ENCODE data around the gene GJA3. TPM values are rescaled to one million over a fixed set of nuclear protein-coding genes. Genes with fewer than 3 reads are reported as not detected.

GJA3 gene
- total and polyA plus RNA-seq, 5 donors = 5.0 to 11.0 (median 7.9) TPM

DNA sequence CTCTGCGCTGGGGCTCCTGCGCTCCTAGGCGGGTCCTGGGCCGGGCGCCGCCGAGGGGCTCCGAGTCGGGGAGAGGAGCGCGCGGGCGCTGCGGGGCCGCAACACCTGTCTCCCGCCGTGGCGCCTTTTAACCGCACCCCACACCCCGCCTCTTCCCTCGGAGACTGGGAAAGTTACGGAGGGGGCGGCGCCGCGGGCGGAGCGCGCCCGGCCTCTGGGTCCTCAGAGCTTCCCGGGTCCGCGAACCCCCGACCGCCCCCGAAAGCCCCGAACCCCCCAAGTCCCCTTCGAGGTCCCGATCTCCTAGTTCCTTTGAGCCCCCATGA, 31.9 kb upstream of the GJA3 start, which contains the start of gene GJB2:
Gene GJB2 (minus strand): TSS at position 103 of the 326 bp plus-strand sequence. CDS start 3,357 bp downstream, outside the sequence.
- Histone ChIP-seq H3K27me3 (ENCODE audit: control insufficient read depth, insufficient read depth) (no peaks in the 10 kb centered on the region), H3K27ac (ENCODE audit: low read length) (no peak within 1 kb of the TSS), H3K4me1 (ENCODE audit: control insufficient read depth, insufficient read depth, low read length) (no peaks in the 10 kb centered on the region), H3K4me3 (ENCODE audit: low read length) (peak within 1 kb of the TSS; percentile 89), H3K9me3 (ENCODE audit: control insufficient read depth, low read length) (no peaks in the 10 kb centered on the region)
- intact Hi-C loops (cut with DNase I) = loop anchor here in 3 of 4 donors (5.0 to 10.0 kb wide), 3 partner anchors 292 to 732 kb away; no protein-coding TSS in a partner anchor
- 1% methylated on average over 39 of the region's 39 CpGs for WGBS
- DNase-seq (peak in 1 of 3 donors; percentile 39), ATAC-seq (peak; percentile 16 to 32)

DNA sequence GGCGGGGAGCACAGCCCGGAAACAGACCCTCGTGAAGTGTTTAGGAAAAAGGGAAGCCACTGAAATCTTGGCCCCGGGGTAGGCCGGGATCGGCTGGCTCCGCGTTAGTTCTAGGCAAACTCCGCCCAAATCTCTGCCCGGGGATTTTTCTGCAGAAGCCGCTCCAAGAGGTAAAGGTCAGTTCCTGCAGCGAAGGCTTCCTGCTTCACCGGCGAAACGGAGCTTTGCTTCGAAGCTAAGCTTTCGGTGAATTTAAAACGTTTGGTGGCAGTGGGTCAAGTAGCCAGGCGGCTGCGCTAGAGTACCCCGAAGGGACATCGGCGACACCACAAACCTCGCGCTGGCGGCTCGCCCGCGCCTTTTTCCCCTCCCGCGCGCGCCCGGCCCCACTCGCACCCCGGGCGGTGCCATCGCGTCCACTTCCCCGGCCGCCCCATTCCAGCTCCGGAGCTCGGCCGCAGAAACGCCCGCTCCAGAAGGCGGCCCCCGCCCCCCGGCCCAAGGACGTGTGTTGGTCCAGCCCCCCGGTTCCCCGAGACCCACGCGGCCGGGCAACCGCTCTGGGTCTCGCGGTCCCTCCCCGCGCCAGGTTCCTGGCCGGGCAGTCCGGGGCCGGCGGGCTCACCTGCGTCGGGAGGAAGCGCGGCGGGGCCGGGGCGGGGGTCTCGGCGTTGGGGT, 31.4 kb upstream of the GJA3 start:
- H3K4me1 ChIP-seq (ENCODE audit: control insufficient read depth, insufficient read depth, low read length) = no peaks in the 10 kb centered on the region
- H3K27ac ChIP-seq (ENCODE audit: low read length) = no peak overlapping the region
- peak overlapping the region; percentile 89 for H3K4me3 ChIP-seq (ENCODE audit: low read length)
- intact Hi-C loops (cut with DNase I) = loop anchor here in 3 of 4 donors (5.0 to 10.0 kb wide), 3 partner anchors 293 to 733 kb away; no protein-coding TSS in a partner anchor
- DNase-seq (peak in 2 of 3 donors; percentile 40 to 59), ATAC-seq (peak in 1 of 2 donors; percentile 26)
- H3K9me3 ChIP-seq (ENCODE audit: control insufficient read depth, low read length) = no peaks in the 10 kb centered on the region
- no peaks in the 10 kb centered on the region for H3K27me3 ChIP-seq (ENCODE audit: control insufficient read depth, insufficient read depth)
- 2% methylated on average over 73 of the region's 73 CpGs for WGBS

DNA sequence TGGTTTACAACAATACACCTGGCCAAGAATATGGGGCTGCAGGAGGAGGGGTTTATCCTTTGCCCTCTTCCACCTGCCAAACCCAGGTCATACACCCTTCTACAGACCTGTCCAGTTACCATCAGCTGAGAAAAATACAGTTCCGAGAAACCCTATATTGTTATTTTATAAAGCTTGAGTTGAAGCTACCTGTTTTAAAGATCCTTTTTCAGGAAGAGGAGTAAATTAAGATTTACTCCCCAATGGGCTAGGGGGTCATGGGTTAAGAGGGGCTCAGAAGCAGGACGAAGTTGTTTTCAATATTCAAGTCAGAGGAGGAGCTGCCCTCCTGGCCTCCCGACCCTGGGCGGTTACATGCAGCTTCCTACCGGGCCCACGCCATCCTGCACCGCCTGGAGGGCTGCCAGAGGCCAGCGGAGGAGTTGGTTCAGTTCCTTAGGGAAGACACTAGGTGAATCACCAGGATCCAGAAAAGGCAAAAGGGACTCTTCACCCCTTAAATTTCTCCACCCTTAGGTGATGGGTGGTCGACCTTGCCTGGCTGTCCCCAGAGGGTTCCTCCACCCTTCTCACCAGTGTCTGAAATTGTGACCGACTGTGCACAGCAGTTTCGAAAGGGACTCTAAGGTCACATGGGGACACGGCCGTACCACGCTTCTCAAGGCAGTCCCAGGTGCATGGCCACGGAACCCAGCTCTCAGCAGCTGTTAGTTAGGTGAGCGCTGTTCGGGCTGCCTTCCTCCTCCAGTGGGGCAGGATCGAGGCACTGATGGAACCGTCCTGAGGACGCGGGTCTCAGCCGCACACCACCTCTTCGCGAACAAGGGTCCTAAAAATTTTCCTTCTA, 30.7 kb upstream of the GJA3 start:
- Histone ChIP-seq H3K4me3 (ENCODE audit: low read length) (peak overlapping the region; percentile 89), H3K9me3 (ENCODE audit: control insufficient read depth, low read length) (no peaks in the 10 kb centered on the region), H3K27ac (ENCODE audit: low read length) (no peak overlapping the region), H3K27me3 (ENCODE audit: control insufficient read depth, insufficient read depth) (no peaks in the 10 kb centered on the region), H3K4me1 (ENCODE audit: control insufficient read depth, insufficient read depth, low read length) (no peaks in the 10 kb centered on the region)
- ATAC-seq = peak in 1 of 2 donors; percentile 48
- intact Hi-C loops (cut with DNase I) = loop anchor here in 3 of 4 donors (5.0 to 10.0 kb wide), 3 partner anchors 293 to 733 kb away; no protein-coding TSS in a partner anchor
- no peak for DNase-seq
- WGBS = 54% methylated on average over 24 of the region's 24 CpGs

DNA sequence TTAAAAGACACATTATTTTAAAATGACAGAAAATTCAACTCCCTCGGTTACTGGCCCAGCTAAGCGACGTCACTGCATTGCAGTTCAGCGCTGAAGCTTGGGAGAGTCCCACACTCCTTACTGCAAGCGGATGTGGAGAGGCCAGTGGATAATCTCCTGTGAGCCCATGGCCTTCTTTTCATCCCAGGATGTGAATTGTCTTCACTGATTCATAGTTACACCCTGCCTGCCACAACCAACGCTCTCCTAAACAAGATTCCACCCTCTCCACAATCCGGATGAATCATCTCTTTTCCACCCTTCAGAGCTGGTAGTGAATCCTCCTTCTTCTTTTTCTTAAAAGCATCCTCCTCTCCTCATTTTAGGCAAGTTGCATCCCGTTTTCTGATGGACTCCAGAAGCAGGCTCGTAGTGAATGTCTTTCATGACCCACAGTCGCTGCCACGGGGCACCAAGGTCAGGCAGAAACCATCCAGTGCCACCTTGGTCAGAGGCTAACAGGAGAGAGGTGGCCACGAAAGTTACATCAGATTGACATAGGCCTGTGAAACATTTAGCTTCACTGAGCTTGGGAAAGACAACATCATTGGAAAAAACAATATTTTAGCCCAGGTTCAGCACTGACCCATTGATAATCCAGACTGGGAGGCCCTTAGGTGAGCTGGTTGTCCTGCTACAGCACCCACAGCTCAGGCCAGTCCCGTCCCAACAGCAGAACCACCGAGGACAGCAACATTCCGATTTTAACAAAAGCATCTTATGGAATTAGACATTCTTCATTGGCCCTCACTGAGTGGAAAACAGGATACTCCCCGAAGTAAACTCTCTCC, 29.8 kb upstream of the GJA3 start:
- 90% methylated on average over 16 of the region's 16 CpGs for WGBS
- no peaks in the 10 kb centered on the region for H3K4me1 ChIP-seq (ENCODE audit: control insufficient read depth, insufficient read depth, low read length)
- H3K9me3 ChIP-seq (ENCODE audit: control insufficient read depth, low read length) = no peaks in the 10 kb centered on the region
- DNase-seq = no peak
- no peak overlapping the region for H3K4me3 ChIP-seq (ENCODE audit: low read length)
- intact Hi-C loops (cut with DNase I) = loop anchor here in 3 of 4 donors (5.0 to 10.0 kb wide), 3 partner anchors 294 to 734 kb away; no protein-coding TSS in a partner anchor
- no peak for ATAC-seq
- no peaks in the 10 kb centered on the region for H3K27me3 ChIP-seq (ENCODE audit: control insufficient read depth, insufficient read depth)
- H3K27ac ChIP-seq (ENCODE audit: low read length) = no peak overlapping the region

DNA sequence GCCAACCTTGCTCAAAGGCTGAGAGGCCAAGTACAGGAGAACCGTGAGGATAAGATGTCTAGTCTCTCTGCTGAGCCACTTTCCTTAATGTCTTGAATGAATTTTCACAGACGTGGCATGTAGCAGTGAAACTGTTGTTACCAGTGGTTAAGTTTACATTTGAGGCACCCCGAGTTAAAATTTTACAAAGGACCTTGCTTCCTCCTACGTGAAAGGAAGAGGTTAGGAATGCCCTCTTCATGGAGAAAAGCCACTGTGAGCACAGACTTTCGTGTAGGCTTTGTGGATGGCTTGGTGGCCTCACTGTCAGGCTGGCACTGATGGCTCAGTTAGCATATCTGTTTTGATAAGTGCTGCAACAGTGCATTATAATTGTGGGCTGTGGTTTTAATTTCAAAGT, 29.2 kb upstream of the GJA3 start:
- Histone ChIP-seq H3K9me3 (ENCODE audit: control insufficient read depth, low read length) (no peaks in the 10 kb centered on the region), H3K4me3 (ENCODE audit: low read length) (no peak overlapping the region), H3K27me3 (ENCODE audit: control insufficient read depth, insufficient read depth) (no peaks in the 10 kb centered on the region), H3K27ac (ENCODE audit: low read length) (no peak overlapping the region), H3K4me1 (ENCODE audit: control insufficient read depth, insufficient read depth, low read length) (no peaks in the 10 kb centered on the region)
- intact Hi-C loops (cut with DNase I) = loop anchor here in 3 of 4 donors (5.0 to 10.0 kb wide), 3 partner anchors 295 to 735 kb away; no protein-coding TSS in a partner anchor
- 80% methylated on average over 5 of the region's 5 CpGs for WGBS
- DNase-seq (no peak), ATAC-seq (no peak)

DNA sequence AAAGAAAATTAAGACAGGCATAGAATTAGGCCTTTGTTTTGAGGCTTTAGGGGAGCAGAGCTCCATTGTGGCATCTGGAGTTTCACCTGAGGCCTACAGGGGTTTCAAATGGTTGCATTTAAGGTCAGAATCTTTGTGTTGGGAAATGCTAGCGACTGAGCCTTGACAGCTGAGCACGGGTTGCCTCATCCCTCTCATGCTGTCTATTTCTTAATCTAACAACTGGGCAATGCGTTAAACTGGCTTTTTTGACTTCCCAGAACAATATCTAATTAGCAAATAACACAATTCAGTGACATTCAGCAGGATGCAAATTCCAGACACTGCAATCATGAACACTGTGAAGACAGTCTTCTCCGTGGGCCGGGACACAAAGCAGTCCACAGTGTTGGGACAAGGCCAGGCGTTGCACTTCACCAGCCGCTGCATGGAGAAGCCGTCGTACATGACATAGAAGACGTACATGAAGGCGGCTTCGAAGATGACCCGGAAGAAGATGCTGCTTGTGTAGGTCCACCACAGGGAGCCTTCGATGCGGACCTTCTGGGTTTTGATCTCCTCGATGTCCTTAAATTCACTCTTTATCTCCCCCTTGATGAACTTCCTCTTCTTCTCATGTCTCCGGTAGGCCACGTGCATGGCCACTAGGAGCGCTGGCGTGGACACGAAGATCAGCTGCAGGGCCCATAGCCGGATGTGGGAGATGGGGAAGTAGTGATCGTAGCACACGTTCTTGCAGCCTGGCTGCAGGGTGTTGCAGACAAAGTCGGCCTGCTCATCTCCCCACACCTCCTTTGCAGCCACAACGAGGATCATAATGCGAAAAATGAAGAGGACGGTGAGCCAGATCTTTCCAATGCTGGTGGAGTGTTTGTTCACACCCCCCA, 28.1 kb upstream of the GJA3 start:
- Histone ChIP-seq H3K4me3 (ENCODE audit: low read length) (no peak overlapping the region), H3K27ac (ENCODE audit: low read length) (no peak overlapping the region), H3K9me3 (ENCODE audit: control insufficient read depth, low read length) (no peaks in the 10 kb centered on the region), H3K27me3 (ENCODE audit: control insufficient read depth, insufficient read depth) (no peaks in the 10 kb centered on the region), H3K4me1 (ENCODE audit: control insufficient read depth, insufficient read depth, low read length) (no peaks in the 10 kb centered on the region)
- intact Hi-C loops (cut with DNase I) = loop anchor here in 1 of 4 donors (10.0 kb wide), 1 partner anchor 736 kb away; no protein-coding TSS in a partner anchor
- ATAC-seq (no peak), DNase-seq (no peak)
- 81% methylated on average over 28 of the region's 28 CpGs for WGBS

DNA sequence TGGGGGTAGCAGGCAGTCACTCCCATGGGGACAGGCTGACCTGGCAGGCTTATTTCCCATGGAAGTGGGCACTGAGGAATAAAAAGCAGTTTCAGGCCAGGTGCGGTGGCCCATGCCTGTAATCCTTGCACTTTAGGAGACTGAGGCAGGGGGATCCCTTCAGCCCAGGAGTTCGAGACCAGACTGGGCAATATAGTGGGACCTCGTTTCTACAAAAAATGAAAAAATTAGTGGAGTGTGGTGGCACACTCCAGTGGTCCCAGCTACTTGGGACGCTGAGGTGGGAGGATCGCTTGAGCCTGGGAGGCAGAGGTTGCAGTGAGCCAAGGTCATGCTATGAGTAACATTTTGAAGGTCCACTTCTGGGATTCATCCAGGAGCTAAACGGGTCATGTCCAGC, 25.9 kb upstream of the GJA3 start:
- intact Hi-C loops (cut with DNase I) = loop anchor here in 1 of 4 donors (10.0 kb wide), 1 partner anchor 738 kb away; no protein-coding TSS in a partner anchor
- H3K9me3 ChIP-seq (ENCODE audit: control insufficient read depth, low read length) = no peaks in the 10 kb centered on the region
- H3K27me3 ChIP-seq (ENCODE audit: control insufficient read depth, insufficient read depth) = no peaks in the 10 kb centered on the region
- ATAC-seq = no peak
- DNase-seq = no peak
- H3K4me1 ChIP-seq (ENCODE audit: control insufficient read depth, insufficient read depth, low read length) = no peaks in the 10 kb centered on the region
- H3K4me3 ChIP-seq (ENCODE audit: low read length) = no peak overlapping the region
- H3K27ac ChIP-seq (ENCODE audit: low read length) = no peak overlapping the region
- WGBS = 74% methylated on average over 6 of the region's 6 CpGs

DNA sequence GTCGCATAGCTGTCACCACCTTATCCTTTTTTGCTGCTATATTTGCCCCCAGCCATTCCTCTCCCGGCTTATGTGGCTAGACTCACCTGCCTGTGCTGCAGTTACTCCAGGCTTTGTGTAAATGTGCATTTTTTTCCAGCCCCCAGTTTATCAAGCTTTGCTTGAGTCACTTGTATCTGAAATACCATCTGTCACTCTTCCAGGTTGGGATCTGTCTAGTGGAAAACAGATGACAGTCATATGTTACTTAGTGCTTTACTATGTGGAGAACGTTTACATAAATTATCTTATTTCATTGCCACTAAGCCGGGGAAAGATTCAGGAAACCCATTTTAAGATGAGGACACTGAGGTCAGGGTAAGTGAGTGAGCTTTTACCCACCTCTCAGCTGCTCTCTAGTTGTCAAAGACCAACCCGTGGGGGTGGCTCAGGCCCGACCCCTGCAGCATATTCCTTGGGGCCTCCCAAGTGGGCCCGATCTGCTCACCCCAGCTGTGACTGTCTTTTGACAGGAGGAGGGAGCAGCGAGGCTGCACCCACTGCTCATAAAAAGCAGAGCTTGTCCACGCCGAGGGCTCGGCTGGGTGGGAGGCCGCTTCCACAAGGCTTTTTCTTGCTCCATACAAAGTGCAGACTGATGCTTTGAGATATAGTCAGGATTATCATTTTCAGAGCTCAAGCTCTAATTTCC, 24.7 kb upstream of the GJA3 start:
- no peak for DNase-seq
- WGBS = 62% methylated on average over 12 of the region's 12 CpGs
- intact Hi-C loops (cut with DNase I) = loop anchor here in 1 of 4 donors (10.0 kb wide), 1 partner anchor 739 kb away; no protein-coding TSS in a partner anchor

DNA sequence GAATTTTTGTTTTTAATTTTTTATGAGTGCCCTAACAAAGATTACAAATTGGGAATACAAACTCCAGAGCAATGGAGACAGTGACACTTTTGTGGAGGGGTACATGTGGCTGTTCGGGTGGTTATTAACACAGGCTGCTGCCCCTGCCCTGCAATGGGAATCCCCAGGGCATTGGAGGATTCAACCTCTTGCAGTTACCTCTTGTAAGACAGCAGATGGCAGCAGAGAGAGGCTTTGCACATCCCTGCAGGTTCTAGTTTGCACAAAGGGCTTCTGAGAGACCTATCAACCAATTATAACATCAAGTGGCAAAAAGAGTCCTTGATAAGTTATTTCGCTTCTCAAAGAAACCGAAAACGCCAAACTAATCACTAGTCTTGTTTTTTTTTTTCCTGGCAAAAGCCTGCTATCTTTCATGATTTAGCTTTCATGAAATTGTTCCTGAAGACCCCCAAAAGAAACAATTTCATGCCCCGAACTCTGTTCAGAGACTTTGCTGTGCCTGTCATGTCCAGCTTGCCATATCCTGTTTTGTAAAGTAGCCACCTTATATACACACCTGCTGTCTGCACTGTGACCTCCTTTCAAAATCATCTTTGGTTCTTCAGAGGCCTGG, 21.5 kb upstream of the GJA3 start:
- Histone ChIP-seq H3K27ac (ENCODE audit: low read length) (no peak overlapping the region), H3K4me1 (ENCODE audit: control insufficient read depth, insufficient read depth, low read length) (no peaks in the 10 kb centered on the region), H3K27me3 (ENCODE audit: control insufficient read depth, insufficient read depth) (no peaks in the 10 kb centered on the region), H3K4me3 (ENCODE audit: low read length) (no peak overlapping the region), H3K9me3 (ENCODE audit: control insufficient read depth, low read length) (no peaks in the 10 kb centered on the region)
- DNase-seq = no peak
- peak; percentile 76 to 77 for ATAC-seq
- 23% methylated on average over 5 of the region's 5 CpGs for WGBS
- intact Hi-C loops (cut with DNase I) = loop anchor here in 1 of 4 donors (10.0 kb wide), 1 partner anchor 742 kb away; no protein-coding TSS in a partner anchor

More for the DNA sequence above, 24.7 kb upstream of the GJA3 start:
- no peak overlapping the region for H3K4me3 ChIP-seq (ENCODE audit: low read length)
- ATAC-seq = no peak
- no peaks in the 10 kb centered on the region for H3K27me3 ChIP-seq (ENCODE audit: control insufficient read depth, insufficient read depth)
- H3K27ac ChIP-seq (ENCODE audit: low read length) = no peak overlapping the region
- no peaks in the 10 kb centered on the region for H3K9me3 ChIP-seq (ENCODE audit: control insufficient read depth, low read length)
- no peaks in the 10 kb centered on the region for H3K4me1 ChIP-seq (ENCODE audit: control insufficient read depth, insufficient read depth, low read length)

Measured in right cardiac atrium (tissue), 5 donors.